ENCODE results near the gene BCAS4. TPM values are rescaled to one million over a fixed set of nuclear protein-coding genes. Genes with fewer than 3 reads are reported as not detected.

The BCAS4 gene
- total RNA-seq, 8 experiments from 2014 or later, result 2.4 to 20.3 (median 12.0) TPM

DNA sequence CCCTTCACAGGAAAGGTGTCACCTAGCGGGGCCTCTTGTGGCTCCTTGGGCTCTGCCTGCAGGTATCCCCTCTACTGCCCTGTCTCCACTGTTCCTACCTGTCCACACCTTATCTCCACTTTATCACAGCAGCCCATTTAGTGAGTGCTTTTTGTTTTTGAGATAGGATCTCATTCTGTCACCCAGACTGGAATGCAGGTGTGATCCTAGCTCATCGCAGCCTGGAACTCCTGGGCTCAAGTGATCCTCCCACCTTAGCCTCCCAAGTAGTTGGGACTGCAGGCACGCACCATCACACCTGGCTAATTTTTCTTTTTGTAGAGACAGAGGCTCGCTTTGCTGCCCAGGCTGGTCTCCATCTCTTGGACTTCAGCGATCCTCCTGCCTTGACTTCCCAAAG is 48.0 kb downstream of the BCAS4 start:
- in situ Hi-C loops (cut with MboI; ENCODE audit: low pct_unique_long_range_greater_than_20kb in 2 of 9, low sequenced_read_pairs in 9 of 9, unreplicated experiment in 9 of 9), result no loop called here
- 67 to 100% (median 90%) methylated on average over 1 to 4 of the region's 5 CpGs; no CpG with 5 or more reads in 3 of the 10 experiments for WGBS, 10 experiments

DNA sequence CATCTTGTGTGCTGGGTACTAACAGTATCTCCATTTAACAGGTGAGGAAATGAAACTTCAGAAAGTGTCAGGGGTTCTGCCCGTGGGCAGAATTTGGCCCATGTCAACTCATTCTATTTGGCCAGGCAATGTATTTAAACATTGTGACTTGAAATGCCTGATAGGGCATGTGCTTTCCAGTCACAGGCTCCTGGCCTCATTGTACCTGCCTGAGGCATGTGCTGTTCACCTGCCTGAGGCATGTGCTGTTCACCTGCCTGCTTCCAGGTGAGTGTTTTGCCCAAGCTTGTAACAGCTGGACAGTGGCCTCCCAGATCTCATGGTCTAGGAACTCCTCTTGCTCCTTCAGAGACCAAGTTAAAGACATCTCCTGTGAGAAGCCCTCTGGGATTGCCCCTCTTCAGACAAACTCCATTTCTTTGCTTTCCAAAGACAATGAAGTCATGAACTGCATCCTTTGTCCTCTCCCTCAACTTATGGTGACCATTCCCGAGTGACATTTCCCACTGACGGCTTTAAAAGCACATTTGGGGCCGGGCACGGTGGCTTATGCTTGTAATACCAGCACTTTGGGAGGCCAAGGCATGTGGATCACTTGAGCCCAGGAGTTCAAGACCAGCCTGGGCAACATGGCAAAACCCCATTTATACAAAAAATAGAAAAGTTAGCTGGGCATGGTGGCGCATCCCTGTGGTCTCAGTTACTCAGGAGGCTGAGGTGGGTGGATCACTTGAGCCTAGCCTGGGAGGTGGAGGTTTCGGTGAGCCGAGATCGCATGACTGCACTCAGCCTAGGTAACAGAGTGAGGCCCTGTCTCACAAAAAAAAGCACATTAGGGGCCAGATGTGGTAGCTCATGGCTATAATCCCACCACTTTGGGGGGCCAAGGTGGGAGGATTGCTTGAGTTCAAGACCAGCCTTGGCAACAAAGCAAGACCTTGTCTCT is 48.7 kb downstream of the BCAS4 start:
- no peak overlapping the region for H3K4me3 ChIP-seq
- ATAC-seq (replicated peaks in 6 of 8), result no peak
- 88 to 100% (median 92%) methylated on average over 2 to 9 of the region's 9 CpGs; no CpG with 5 or more reads in 4 of the 10 experiments for WGBS, 10 experiments
- no peaks in the 10 kb centered on the region for H3K4me1 ChIP-seq (replicated peaks in 1 of 2)
- H3K27ac ChIP-seq, result no peak overlapping the region
- in situ Hi-C loops (cut with MboI; ENCODE audit: low pct_unique_long_range_greater_than_20kb in 2 of 9, low sequenced_read_pairs in 9 of 9, unreplicated experiment in 9 of 9), result no loop called here

More for the DNA sequence above, 48.0 kb downstream of the BCAS4 start:
- Histone ChIP-seq H3K4me1 (replicated peaks in 1 of 2) (no peaks in the 10 kb centered on the region), H3K27ac (no peak overlapping the region), H3K4me3 (no peak overlapping the region)
- ATAC-seq (replicated peaks in 6 of 8), result no peak

DNA sequence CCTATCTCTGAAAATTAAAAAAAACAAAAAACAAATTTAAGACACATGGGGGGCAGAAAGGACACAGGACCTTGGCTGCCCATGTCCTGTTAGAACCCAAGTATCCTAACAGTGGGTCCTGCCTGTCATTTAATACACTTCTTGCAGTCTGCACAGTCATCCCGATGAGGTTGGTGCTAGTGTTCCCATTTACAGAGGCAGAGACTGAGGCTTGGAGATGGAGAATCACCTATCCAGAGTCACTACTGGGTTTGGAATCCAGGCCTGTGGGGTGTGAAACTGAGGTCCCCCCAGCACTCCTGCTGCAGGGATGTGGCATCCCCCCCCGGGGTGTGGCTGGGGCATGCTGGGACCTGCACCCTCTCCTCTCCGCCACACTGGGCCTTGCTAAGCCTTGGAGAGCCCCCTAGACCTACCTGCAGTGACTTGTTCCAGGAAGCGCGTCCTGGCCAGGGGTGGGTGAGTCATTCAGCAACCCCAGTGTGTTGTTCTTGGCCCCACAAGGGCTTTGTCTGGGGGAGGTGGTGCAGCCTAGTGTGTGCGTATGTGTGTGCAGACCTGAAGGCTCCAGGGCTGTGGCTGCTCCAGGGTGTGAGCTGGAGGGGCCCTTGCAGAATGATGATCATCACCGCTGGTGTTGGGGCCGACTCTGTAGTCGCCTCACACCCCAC is 49.7 kb downstream of the BCAS4 start:
- ATAC-seq (replicated peaks in 6 of 8), result no peak
- WGBS, 10 experiments, result 40 to 100% (median 88%) methylated on average over 1 to 6 of the region's 9 CpGs; no CpG with 5 or more reads in 4 of the 10 experiments
- Histone ChIP-seq H3K27ac (no peak overlapping the region), H3K4me1 (replicated peaks in 1 of 2) (peaks cover 0 to 6% of the 10 kb centered on the region in 2 donors), H3K4me3 (no peak overlapping the region)
- in situ Hi-C loops (cut with MboI; ENCODE audit: low pct_unique_long_range_greater_than_20kb in 2 of 9, low sequenced_read_pairs in 9 of 9, unreplicated experiment in 9 of 9), result no loop called here

DNA sequence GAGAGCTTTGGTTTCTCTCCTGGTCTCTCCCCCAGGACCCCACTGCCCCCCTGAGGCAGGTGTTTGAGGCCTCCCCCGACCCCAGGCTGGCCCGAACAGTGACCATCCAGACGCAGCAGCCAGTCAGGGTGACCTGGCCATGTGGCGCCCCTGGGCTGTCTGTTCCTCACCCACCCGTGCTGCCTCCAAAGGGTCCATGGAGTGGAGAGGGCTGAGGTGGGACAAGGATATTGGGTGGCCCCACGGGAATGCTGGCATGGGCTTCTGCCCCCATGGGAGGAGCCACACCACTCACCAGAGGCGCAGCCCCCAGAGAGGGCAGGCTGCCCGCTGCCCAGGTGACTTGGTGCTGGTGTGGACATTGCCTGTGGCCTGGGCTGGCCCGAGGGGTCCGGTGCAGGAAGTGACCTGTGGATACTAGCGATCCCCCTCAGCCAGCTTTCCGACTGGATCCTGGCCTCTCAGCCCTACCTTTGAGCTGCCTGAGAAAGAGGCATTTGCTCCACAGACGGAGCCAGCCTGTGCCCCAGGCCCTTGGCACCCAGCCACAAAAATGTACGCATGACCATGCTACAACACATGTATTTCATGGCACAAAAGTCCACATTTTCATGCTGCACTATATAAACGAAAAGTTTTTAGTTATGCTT is 50.8 kb downstream of the BCAS4 start:
- in situ Hi-C loops (cut with MboI; ENCODE audit: low pct_unique_long_range_greater_than_20kb in 2 of 9, low sequenced_read_pairs in 9 of 9, unreplicated experiment in 9 of 9), result no loop called here
- ATAC-seq (replicated peaks in 6 of 8), result peak in 1 of 8 experiments; percentile 82
- 0 to 96% (median 68%) methylated on average over 1 to 8 of the region's 15 CpGs; no CpG with 5 or more reads in 2 of the 10 experiments for WGBS, 10 experiments
- H3K4me3 ChIP-seq, result no peak overlapping the region
- no peak overlapping the region for H3K27ac ChIP-seq
- peaks cover 0 to 6% of the 10 kb centered on the region in 2 donors for H3K4me1 ChIP-seq (replicated peaks in 1 of 2)

DNA sequence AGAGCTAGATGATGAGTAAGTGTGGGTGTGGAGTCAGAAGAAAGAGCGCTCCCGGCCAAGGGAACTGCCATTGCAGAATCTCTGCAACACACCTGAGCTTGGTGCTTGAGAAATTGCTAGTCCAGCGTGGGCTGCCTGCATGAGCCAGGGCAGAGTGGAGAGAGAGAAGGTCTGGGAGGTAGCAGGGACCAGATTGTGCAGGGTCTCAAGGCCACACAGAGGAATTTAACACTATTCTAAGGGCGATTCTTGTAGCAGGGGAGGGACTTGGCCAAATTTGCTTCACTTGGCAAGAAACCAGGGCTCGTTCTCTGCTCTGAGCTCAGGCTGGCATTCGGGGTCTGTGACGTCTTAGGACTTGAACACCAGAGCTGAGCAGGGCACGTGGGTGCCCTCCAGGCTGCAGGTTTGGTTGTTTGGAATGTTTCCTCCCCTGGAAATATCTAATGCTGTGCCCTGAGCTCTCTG is 53.5 kb downstream of the BCAS4 start:
- peaks cover 0 to 6% of the 10 kb centered on the region in 2 donors for H3K4me1 ChIP-seq (replicated peaks in 1 of 2)
- 33 to 90% (median 73%) methylated on average over 1 to 8 of the region's 8 CpGs; no CpG with 5 or more reads in 2 of the 10 experiments for WGBS, 10 experiments
- no peak overlapping the region for H3K4me3 ChIP-seq
- peak in 3 of 8 experiments; percentile 16 to 52 (median 50) for ATAC-seq (replicated peaks in 6 of 8)
- in situ Hi-C loops (cut with MboI; ENCODE audit: low pct_unique_long_range_greater_than_20kb in 2 of 9, low sequenced_read_pairs in 9 of 9, unreplicated experiment in 9 of 9), result no loop called here
- no peak overlapping the region for H3K27ac ChIP-seq

DNA sequence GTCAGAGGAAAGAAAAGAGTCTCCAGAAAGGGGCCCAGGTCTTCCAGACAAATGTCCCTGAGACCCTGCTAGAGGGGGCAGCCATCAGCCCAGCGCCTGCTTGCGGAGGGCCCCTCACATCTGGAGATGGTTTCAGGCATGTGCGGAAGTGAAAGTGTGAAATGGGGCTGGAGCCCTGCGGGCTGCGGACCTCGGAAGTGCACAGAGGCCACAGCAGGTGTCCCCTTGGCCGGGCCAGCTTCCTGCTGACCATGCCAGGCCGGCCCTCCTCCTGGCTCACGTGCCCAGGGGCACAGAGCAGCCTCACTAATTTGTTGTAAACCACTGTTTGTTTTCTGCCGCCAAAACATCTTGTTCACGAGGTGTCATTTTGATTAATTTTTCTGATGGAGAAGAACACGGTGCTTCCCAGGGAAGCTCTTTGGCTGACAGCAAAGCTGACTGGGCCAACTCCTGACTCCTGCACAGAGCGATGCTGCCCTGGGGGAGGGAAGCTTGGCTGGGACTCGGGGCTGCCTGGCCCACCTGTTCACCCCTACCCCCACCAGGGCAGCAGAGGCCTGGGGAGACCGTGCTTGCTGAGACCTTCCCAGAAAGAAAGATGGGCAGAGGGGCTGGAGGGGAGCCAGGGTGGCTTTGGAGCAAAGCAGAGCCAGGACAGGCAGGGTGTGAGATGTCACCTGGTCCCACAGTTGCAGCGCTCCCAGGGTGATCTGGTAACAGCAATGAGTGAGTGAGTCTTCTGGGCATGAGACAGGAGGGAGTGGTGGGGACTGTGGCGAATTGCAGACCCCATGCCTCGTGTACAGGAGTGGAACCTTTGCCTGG is 54.2 kb downstream of the BCAS4 start:
- WGBS, 10 experiments, result 20 to 82% (median 43%) methylated on average over 1 to 12 of the region's 18 CpGs; no CpG with 5 or more reads in 2 of the 10 experiments
- peak in 5 of 8 experiments; percentile 16 to 72 (median 32) for ATAC-seq (replicated peaks in 6 of 8)
- Histone ChIP-seq H3K4me3 (no peak overlapping the region), H3K27ac (no peak overlapping the region), H3K4me1 (replicated peaks in 1 of 2) (peaks cover 0 to 6% of the 10 kb centered on the region in 2 donors)
- in situ Hi-C loops (cut with MboI; ENCODE audit: low pct_unique_long_range_greater_than_20kb in 2 of 9, low sequenced_read_pairs in 9 of 9, unreplicated experiment in 9 of 9), result no loop called here

DNA sequence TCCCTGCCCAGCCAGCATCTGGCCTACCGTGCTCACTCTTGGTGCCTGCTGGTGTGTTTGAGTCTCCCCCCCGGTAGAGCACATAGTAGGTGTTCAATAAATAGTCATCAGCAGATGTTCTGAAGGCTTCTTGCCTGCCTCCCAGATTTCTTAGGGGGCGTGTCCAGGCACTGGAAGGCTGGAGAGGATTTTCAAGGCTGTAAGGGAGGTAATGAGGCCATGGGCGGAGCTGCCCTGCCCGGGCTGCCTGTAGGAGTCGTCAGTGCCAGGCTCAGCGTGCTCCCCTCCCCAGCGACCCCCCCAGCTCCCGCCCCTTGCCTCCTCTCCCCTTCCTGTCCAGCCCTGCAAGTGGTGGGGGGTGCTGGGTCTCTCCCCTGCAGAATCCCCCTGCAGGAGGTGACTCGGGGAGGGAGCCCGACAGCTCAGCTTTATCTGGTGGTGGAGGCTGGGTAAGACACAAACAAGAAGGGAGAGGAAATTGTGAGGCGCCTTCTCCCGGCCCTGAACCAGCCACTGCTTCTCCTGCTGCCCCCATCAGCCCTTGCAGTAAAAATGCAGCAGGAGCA is 55.9 kb downstream of the BCAS4 start:
- 33 to 100% (median 67%) methylated on average over 1 to 3 of the region's 13 CpGs; no CpG with 5 or more reads in 3 of the 10 experiments for WGBS, 10 experiments
- ATAC-seq (replicated peaks in 6 of 8), result peak in 1 of 8 experiments; percentile 40
- H3K4me3 ChIP-seq, result no peak overlapping the region
- H3K27ac ChIP-seq, result no peak overlapping the region
- in situ Hi-C loops (cut with MboI; ENCODE audit: low pct_unique_long_range_greater_than_20kb in 2 of 9, low sequenced_read_pairs in 9 of 9, unreplicated experiment in 9 of 9), result no loop called here
- H3K4me1 ChIP-seq (replicated peaks in 1 of 2), result peaks cover 0 to 6% of the 10 kb centered on the region in 2 donors

DNA sequence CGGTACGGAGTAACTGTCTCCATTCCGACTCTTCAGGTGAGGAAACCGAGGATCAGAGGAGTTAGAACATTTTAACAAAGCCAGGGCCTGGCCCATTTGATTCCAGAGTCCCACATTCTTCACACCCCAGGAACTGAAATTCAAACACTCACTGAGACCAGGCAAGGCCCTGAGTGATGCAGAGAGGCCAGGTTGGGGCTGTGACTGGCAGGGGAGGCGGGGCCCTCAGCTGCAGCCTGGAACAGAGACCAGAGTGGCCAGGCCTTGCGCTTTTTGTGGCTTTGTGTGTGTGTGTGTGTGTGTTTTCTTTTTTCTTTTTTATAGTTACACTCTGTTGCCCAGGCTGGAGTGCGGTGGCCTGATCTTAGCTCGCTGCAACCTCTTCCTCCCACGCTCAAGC is 57.2 kb downstream of the BCAS4 start:
- ATAC-seq (replicated peaks in 6 of 8), result peak in 2 of 8 experiments; percentile 50 to 58
- H3K4me1 ChIP-seq (replicated peaks in 1 of 2), result peaks cover 0 to 6% of the 10 kb centered on the region in 2 donors
- no peak overlapping the region for H3K4me3 ChIP-seq
- in situ Hi-C loops (cut with MboI; ENCODE audit: low pct_unique_long_range_greater_than_20kb in 2 of 9, low sequenced_read_pairs in 9 of 9, unreplicated experiment in 9 of 9), result no loop called here
- WGBS, 10 experiments, result 92 to 100% (median 100%) methylated on average over 1 to 7 of the region's 9 CpGs; no CpG with 5 or more reads in 4 of the 10 experiments
- H3K27ac ChIP-seq, result no peak overlapping the region

DNA sequence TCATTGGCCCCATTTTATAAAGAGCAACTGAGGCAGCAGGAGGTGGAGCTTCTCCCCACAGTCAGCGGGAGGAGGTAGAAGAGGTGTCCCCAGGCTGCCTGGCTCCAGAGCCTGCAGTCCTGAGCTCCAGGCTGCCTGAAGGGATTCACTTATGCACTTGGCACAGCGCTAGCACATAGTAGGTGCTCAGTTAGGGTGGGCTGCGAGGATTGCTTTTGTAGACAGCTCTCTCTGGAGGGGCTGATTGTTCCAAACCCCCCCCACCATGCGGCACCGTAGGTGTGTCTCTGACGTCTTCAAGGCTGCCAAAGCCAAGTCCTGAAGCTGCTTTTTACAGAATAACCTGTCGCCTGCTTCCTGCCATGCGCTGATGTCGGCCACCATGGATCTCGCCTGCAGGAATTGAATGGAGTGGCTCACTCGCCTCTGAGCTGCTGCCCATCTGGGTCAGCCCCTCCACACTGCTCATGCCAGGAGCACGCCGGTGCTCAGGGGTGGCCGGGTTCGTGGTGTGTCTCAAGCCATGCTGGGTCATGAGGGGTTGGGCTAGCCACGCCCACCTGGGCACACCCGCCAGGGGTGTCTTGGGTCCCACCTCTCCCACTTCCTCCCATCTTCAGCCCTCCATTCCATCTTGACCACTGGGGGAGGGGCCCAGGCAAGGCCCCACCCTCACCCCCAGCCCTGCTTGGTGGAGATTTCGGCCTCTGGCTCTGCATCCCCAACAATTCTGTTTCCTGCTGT is 59.8 kb downstream of the BCAS4 start:
- in situ Hi-C loops (cut with MboI; ENCODE audit: low pct_unique_long_range_greater_than_20kb in 2 of 9, low sequenced_read_pairs in 9 of 9, unreplicated experiment in 9 of 9), result no loop called here
- Histone ChIP-seq H3K4me1 (replicated peaks in 1 of 2) (no peaks in the 10 kb centered on the region), H3K4me3 (no peak overlapping the region), H3K27ac (no peak overlapping the region)
- 92% methylated on average over 4 of the region's 18 CpGs; no CpG with 5 or more reads in 9 of the 10 experiments for WGBS, 10 experiments
- ATAC-seq (replicated peaks in 6 of 8), result no peak

DNA sequence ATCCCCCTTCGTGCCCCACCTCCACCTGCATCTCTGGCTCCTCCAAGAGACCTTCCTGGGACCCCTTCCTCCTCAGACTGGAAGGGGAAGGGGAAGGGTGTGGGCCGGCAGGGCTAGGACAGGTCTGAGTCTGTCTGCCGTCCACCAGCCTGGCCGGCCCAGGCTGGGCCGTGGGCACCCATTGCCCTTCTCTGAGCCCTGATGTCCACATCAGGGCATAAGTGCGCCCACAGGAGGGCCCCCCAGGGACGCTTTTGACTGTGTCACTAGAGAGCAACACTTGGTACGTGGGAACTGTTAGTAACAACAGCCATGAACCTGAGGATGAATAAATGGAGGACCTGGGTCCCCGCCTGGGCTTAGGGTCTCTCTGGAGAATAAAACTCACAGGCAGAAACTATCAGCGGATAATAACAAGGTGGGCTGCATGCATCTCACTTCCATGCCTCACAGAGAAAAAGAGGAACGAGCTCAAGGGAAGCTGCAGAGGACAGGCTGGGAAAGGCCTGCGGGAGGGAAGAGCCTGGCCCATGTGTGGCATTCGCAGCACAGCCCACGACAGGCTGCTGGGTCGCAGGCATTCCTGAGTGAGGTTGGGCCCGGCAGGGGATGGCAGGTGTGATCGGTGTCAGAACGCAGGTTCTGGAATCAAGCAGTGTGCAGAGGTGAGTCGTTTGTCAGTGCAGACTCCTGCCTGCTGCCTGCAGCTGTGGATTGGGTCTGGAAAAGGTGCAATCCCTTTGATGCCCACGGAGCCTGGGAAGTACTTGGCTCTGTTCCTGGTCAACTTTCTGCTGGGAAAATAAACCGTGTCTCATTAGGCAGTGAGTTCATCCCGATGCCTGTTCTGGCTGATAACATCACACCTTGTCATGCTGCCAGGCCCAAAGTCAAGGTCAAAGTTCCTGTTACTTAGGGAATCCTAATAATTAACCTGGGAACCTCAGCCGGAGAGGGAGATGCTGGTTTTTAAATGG is 60.9 kb downstream of the BCAS4 start:
- Histone ChIP-seq H3K4me1 (replicated peaks in 1 of 2) (no peaks in the 10 kb centered on the region), H3K27ac (no peak overlapping the region), H3K4me3 (no peak overlapping the region)
- 23 to 93% (median 70%) methylated on average over 2 to 12 of the region's 23 CpGs; no CpG with 5 or more reads in 1 of the 10 experiments for WGBS, 10 experiments
- in situ Hi-C loops (cut with MboI; ENCODE audit: low pct_unique_long_range_greater_than_20kb in 2 of 9, low sequenced_read_pairs in 9 of 9, unreplicated experiment in 9 of 9), result no loop called here
- no peak for ATAC-seq (replicated peaks in 6 of 8)
